GM18511 (cell line): Measurements from ENCODE around the gene C10orf120.

Source experiments
- ATAC-seq: cut with Tn5 transposase; IDR thresholded peaks from one replicate; pipeline ENCODE4 v1.9.1; 2021; ENCODE audit warnings: mild to moderate bottlenecking, moderate library complexity; ENCODE audit not compliant: unreplicated experiment

C10orf120 gene

GRCh38 chr10:122699796-122700455, at the start of gene C10orf120:
Gene C10orf120 (minus strand): TSS chr10:122699846. CDS start chr10:122699790, 56 bp downstream.
- no peak for ATAC-seq

GRCh38 chr10:122748496-122748895, 48.9 kb upstream of the C10orf120 start:
- ATAC-seq = no peak

GRCh38 chr10:122746408-122746807, 46.8 kb upstream of the C10orf120 start:
- no peak for ATAC-seq

- no peak for ATAC-seq
Observed at GRCh38 chr10:122744257-122744656, 44.6 kb upstream of the C10orf120 start.

DNA sequence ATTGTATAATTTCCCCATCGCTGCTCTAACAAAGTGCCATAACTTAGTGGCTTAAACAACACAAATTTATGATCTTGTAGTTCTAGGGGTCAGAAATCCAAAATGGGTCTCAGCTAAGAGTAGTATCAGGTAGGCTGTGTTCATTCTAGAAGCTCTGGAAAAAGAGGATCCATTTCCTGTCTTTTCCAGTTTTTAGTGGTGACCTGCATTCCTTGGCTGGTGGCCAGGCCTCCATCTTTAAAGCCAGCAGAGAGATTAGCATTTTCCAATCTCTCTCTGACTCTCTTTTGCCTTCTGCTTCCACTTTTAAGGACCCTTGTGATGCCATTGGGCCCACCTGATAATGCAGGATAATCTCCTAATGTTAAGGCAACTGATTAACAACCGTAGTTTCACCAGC, 41.0 kb upstream of the C10orf120 start:
- no peak for ATAC-seq

- no peak for ATAC-seq
Observed at GRCh38 chr10:122738031-122738430, 38.4 kb upstream of the C10orf120 start.

GRCh38 chr10:122733931-122734665, 34.5 kb upstream of the C10orf120 start:
- ATAC-seq = no peak

DNA sequence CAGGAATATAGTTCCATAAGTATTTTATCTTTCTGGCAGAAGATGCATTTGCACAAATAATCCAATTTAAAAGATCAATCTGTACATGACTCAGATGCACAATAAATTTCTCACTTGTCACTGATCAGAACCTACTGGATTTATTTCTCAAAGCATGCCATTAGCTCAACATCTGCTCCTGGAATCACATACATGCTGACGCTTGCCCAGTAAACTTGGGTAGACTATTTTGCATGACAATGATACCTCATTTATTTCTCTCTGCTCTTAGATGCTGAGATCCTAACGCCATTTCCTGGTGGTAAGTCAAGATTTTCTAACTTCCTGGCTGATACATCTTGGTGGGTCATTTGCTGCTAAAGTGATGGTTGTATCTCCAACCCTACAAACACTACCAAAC, 33.8 kb upstream of the C10orf120 start:
- ATAC-seq = no peak

DNA sequence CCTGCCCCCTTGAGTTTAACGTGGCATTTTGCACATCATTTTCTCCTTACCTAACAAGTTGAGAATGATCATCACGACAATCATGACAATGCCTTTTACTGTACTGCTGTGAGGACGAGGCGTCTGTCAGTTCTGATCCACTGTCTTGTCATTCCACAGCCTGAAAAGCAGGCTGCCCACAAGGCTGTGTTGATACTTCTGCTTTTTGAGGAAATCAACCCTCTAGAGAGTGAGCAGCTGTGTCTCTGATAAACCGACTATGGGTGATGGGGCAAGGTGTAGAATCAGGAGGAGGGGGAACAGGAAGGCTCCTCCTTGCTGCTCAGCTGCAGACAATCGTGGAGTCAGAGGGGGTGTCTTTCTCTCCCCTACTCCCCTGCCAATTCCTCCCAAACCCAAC, 30.6 kb upstream of the C10orf120 start:
- ATAC-seq = no peak

DNA sequence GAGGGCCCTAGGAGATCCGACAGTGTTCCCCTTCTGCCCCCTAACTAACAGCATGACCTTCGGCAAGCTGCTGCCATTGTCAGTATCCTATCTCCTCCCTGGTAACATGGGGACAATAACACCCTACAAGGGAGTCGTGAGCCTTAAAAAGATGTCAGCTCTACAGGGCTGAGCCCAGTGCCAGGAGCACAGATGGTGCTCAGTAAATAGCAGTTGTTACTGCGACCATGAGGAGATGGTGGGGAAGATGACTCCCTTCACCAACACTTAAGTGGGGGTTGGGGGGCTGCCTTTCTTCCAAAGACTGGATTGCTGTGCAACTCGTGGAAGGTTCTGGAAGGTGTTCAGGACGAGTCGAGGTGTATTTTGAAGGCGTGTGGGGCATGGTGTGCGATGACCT, 29.5 kb upstream of the C10orf120 start:
- ATAC-seq = no peak

GRCh38 chr10:122727426-122727825, 27.8 kb upstream of the C10orf120 start:
- ATAC-seq = no peak

DNA sequence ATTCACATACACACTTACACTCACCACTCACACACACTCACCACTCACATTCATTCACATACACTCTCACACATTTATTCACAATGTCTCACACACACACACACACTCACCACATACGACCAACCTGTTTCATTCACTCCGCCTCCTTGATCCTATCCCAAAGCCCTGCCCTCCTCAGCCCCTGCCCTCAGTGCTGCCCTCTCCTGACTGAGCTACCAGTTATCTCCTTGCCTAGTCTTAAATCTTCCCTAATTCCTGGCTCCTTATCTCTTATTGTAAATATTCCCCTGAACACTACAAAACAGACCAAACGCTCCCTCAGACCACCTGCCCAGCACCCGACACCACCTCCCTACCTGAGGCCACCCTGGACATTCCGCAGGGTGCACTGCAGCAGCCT, 26.1 kb upstream of the C10orf120 start:
- ATAC-seq = no peak

GRCh38 chr10:122725006-122725405, 25.4 kb upstream of the C10orf120 start:
- ATAC-seq = no peak

- ATAC-seq = no peak
Observed at GRCh38 chr10:122721111-122721510, 21.5 kb upstream of the C10orf120 start.

GRCh38 chr10:122716025-122716424, 16.4 kb upstream of the C10orf120 start:
- ATAC-seq = no peak

GRCh38 chr10:122715576-122715975, 15.9 kb upstream of the C10orf120 start:
- ATAC-seq = no peak

DNA sequence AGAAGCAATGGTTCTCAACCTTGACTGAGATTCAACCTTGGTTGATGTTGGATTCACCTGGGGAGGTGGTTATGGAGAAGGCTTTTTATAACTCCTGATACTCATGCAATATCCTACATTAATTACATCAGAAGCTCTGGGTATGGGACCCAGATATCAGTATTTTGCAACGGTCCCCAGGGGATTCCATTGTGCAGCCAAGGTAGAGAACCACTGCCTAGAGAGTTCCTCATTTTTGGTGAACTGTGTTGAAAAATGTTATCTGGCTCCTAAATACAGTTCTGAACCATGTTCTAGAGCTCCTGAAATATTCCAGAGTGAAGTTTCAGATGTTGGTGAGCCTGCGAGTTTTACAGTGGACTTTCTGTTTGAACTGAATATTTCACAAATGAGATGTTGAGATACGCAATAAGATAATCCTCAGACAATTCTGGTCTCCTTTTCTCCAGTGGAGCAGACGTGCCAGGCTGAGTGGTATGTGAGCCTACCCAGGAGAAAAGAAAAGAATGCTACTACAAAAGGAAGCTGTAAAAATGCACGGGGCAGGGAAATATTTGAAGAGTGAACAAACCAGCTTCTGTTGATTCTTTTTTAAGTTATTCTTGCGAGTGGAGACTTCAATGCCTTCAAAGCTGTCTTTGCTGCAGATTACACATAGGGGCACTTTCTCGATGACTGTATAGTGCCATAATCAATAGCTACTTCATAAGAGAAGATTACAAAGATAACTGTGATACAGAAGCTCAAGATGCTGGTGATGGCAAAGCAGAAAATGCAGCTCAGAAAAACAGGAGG, 13.6 kb upstream of the C10orf120 start:
- ATAC-seq = no peak

DNA sequence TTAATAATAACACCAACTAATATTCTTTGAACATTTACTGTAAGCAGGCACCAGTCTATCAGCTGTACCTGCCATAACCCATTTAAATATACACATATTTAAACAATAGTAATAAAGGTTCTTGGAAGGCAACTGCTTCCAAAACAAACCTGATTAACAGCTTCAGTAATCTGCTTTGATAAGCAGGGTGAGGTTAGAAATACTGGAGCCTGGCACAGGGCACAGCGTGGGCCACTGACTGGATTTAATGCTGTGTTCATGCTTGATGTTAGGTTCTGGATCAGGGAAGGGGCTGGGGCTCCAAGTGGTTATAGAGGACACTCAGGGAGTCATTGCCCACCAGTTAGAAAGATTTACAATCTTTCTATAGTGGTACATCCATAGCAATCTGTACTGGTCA, 10.9 kb upstream of the C10orf120 start:
- ATAC-seq = no peak

- no peak for ATAC-seq
Observed at GRCh38 chr10:122709971-122710370, 10.3 kb upstream of the C10orf120 start.

DNA sequence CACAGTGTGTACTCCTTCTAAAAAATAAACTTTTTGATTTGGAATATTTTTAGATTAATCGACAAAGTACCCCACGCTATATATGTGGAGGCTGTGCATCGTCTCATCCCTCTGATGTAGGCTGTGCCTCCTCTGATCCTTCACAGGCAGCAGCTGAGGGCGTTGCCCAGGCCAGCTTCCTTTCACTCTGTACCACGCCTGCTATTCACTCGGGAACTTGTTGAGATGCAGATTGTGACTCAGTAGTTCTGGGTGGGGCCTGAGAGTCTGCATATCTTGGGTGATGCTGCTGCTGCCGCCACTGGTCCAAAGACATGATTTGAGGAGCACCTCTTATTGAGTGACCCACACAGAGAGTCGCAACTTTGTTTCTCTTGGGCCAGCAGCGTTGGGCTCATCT, 7.9 kb upstream of the C10orf120 start:
- no peak for ATAC-seq

DNA sequence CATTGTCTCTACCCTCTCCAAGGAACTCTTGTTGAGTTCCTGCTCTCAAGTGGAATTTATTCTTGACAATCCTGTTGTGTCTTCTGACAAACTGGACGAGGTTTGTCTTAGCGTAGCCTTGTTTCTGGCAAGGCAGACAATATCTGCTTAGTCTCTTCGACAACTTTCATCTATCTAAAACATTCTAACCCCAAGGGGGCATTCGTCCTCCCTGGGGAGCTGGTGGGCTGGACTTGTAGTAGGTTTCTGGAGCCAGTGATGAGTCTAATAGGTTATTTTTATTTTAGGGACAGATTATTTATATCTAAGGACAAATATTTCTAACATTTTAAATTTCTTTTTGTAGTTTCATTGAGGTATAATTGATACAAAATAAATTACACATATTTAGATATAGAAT, 7.3 kb upstream of the C10orf120 start:
- no peak for ATAC-seq

- ATAC-seq = no peak
Observed at GRCh38 chr10:122706467-122706866, 6.8 kb upstream of the C10orf120 start.
